GM19452 (cell line): ENCODE results near the gene AP4B1.
"Not testable (repeated sequence)": the region's sequence is repeated elsewhere in the genome, so short reads cannot be mapped to it uniquely, and the experiment has no call there.

Source experiments
- ATAC-seq: cut with Tn5 transposase; IDR thresholded peaks from one replicate; pipeline ENCODE4 v1.9.1; 2021; ENCODE audit not compliant: unreplicated experiment

Gene AP4B1

GRCh38 chr1:113904674-113905434 is at the start of gene AP4B1, which contains the start of gene DCLRE1B:
AP4B1 (minus strand) TSS chr1:113904799; CDS start chr1:113904717, 82 bp downstream.
DCLRE1B (plus strand) TSS chr1:113905326; CDS start chr1:113905587, 261 bp downstream.
- peak; percentile 90 for ATAC-seq

- ATAC-seq = no peak
Measured at GRCh38 chr1:113951719-113952118, 47.1 kb upstream of the AP4B1 start.

DNA sequence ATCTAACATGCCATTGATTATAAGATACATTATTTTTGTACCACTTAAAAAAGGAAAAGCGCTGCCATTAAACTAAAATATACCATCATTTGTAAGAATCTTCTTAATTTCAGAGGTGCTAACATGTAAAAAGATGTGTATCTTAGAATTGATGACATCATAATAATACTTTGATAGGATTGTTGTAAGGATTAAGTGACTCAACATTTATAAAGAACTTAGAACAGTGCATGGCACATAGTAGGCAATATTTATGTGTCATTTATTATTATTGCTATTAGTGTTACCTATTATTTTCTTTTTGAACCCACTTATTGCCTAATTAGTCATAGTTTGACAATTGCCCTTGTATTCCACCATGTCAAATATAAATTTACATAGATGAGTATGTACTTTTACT is 46.3 kb upstream of the AP4B1 start:
- ATAC-seq = no peak

- no peak for ATAC-seq
Measured at GRCh38 chr1:113949007-113949406, 44.4 kb upstream of the AP4B1 start.

GRCh38 chr1:113948151-113948550 is 43.6 kb upstream of the AP4B1 start:
- not testable (repeated sequence) for ATAC-seq

GRCh38 chr1:113947388-113948107 is 42.9 kb upstream of the AP4B1 start:
- no peak for ATAC-seq

DNA sequence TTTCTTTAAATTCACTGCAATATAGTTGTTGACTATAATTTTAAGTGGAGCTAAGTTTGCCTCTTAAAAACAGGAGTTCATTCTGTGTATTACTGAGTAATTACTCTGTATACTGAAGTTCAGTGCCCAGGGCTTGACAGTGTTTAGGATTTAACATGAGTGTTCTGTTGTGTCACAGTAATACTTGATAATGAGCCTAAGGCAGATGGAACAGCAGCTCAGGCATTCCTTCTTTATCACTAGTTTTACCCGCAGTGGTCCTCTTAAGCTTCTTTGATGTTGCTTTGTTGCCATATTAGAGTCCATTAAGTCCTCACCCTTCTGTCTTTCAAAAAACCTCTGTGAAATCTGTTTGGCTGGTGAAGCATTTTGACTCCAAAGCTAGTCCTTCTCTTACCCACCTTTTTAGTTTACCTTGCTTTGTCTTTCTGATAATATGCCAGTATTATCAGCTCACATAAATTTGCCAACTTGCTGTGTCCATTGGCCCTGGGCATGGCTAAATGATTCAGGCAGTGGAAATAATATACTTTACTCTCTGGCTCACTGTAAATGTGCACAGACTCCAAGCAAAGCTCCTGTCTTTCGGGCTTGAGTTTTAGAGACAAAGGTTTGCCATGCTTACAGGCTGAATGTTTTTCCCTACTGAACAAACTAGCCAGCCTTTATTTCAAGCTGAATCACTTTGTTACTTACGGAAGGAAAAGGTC is 42.2 kb upstream of the AP4B1 start:
- ATAC-seq = no peak

- ATAC-seq = no peak
Measured at GRCh38 chr1:113946112-113946511, 41.5 kb upstream of the AP4B1 start.

GRCh38 chr1:113945329-113945728 is 40.7 kb upstream of the AP4B1 start:
- ATAC-seq = no peak

DNA sequence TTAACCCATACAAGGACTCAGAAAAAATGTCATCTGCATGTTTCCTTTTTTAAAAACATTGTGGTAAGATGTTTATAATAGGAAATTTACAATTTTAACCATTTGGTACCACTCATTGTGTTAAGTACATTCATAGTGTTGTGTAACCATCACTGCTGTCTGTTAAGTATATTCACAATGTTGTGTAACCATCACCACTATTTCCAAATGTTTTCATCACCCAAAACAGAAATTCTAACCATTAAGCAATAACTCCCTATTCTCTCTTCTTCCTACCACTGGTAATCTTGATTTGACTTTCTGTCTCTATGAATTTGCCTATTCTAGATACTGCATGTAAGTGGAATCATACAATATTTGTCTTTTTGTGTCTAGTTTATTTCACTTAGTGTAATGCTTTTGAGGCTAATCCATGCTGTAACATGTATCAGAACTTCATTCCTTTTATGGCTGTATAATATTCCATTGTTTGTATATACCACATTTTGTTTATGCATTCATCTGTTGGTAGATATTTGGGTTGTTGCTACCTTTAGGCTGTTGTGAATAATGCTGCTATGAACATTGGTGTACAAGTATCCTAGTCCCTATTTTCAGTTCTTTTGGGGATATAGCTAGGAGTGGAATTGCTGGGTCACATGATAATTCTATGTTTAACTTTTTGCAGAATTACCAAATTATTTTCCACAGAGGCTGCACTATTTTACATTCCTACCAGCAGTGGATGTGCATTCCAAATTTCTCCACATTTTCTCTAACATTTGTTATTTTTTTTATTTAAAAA is 38.6 kb upstream of the AP4B1 start:
- no peak for ATAC-seq

DNA sequence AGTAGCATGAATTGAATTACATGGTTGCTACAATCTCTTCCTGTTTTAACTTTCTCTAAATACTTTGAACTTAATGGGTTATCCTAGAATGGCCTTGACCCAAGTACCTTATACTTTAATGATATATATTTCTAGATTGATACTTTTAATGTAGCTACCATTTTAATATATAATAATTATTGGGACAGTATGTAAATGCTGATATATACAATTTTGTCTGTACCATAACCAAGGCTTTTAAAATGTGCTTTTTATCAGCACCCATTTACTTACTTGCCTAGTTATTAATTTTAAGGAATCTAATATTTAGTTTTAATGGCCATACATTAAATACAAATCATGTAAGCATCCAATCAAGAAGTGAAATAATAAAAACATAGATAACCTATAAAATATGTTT is 37.9 kb upstream of the AP4B1 start:
- no peak for ATAC-seq

GRCh38 chr1:113941245-113941559 is 36.6 kb upstream of the AP4B1 start:
- ATAC-seq = no peak

DNA sequence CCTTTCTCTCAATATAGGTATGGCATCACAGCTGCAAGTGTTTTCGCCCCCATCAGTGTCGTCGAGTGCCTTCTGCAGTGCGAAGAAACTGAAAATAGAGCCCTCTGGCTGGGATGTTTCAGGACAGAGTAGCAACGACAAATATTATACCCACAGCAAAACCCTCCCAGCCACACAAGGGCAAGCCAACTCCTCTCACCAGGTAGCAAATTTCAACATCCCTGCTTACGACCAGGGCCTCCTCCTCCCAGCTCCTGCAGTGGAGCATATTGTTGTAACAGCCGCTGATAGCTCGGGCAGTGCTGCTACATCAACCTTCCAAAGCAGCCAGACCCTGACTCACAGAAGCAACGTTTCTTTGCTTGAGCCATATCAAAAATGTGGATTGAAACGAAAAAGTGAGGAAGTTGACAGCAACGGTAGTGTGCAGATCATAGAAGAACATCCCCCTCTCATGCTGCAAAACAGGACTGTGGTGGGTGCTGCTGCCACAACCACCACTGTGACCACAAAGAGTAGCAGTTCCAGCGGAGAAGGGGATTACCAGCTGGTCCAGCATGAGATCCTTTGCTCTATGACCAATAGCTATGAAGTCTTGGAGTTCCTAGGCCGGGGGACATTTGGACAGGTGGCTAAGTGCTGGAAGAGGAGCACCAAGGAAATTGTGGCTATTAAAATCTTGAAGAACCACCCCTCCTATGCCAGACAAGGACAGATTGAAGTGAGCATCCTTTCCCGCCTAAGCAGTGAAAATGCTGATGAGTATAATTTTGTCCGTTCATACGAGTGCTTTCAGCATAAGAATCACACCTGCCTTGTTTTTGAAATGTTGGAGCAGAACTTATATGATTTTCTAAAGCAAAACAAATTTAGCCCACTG is 36.0 kb upstream of the AP4B1 start:
- ATAC-seq = no peak

DNA sequence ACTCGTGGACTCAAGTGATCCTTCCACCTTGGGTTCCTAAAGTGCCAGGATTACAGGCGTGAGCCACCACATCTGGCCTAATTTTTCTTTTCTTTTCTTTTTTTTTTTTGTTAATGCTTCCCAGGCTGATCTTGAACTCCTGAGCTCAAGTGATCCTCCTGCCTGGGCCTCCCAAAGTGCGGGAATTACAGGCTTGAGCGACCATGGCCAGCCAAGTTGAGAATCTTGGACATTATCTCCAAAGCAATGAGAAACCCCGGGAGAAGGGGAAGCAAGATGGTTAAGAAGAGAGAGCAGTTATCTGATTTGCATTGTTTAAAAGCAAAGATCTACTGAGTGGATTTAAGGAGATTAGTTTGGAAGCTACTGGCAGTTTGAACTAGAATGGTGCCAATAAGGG is 33.6 kb upstream of the AP4B1 start:
- ATAC-seq = no peak

DNA sequence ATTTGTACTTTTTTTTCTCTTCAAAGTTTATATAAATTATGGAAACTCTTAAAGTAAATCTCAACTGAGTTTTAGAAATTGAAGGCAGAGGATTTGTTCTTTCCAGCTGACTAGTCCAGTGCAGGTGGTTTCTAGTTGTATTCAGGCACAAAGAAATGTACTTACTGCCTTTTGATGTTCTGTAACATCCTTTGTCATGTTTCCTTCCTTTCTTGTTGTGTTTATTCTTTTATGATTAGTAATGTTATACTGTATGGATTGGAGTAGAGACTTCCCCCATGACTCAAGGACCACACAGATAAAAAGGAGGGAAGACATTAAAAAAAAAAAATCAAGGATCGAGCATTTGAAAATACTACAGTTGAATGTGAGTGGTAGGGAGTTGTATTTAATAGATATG is 32.5 kb upstream of the AP4B1 start:
- no peak for ATAC-seq

- no peak for ATAC-seq
Measured at GRCh38 chr1:113935970-113936369, 31.4 kb upstream of the AP4B1 start.

DNA sequence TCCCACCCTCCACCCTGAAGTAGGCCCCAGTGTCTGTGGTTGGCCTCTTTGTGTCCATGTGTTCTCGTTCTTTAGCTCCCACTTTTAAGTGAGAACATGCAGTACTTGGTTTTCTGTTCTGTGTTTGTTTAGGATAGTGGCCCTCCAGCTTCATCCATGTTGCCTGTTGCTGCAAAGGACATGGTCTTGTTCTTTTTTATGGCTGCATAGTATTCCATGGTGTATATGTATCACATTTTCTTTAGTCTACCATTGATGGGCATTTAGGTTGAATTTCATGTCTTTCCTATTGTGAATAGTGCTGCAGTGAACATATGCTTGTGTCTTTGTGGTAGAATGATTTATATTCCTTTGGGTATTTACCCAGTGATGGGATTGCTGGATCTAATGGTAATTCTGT is 30.6 kb upstream of the AP4B1 start:
- ATAC-seq = no peak

- ATAC-seq = no peak
Measured at GRCh38 chr1:113934511-113935055, 30.0 kb upstream of the AP4B1 start.

DNA sequence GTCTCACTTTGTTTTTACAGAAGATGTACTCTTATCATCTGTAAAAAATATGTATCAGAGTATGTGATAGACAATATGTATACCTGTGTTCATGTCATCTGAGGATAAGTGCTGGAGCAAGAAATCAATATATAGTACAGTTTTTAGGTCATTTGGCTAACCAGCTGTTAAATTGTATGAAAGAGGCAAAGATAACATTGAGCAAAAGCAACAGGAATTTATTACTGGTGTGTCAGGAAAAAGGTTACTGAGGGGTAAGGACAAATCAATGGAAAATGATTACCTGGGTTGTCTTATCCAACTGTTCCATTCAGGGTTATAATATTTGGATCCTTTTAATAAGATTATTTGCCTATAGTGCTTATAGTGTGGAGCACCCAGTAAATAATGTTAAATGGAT is 29.4 kb upstream of the AP4B1 start:
- no peak for ATAC-seq

DNA sequence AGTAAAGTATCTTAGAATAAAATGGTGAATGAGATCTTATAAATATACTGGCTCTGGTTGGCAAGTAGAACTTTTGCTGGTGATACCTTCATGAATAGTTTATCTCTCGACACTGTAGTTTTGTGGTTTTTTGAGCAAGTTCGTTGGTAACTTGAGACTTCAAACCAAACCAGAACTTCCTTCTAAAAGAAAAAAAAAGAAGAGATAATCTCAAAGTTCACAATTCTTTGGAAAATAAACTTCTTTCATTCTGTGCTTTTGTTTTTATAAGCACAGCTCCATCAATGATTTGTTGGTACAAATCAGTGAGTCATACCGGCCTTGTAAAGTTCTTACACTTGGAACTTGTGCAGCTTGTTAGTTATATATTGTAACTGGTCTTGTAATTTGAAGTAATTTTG is 26.9 kb upstream of the AP4B1 start:
- ATAC-seq = no peak
